HG03095 (cell line): ENCODE measurements around the gene GCK.
"Not testable (repeated sequence)": the region's sequence is repeated elsewhere in the genome, so short reads cannot be mapped to it uniquely, and the experiment has no call there.

Source experiments
- ATAC-seq: cut with Tn5 transposase; IDR thresholded peaks from one replicate; pipeline ENCODE4 v1.9.1; 2021; ENCODE audit warnings: moderate library complexity; ENCODE audit not compliant: unreplicated experiment

The GCK gene

GRCh38 chr7:44210107-44210506, 20.9 kb upstream of the GCK start:
- no peak for ATAC-seq

- no peak for ATAC-seq
These were observed 18.8 kb upstream of the GCK start for GRCh38 chr7:44208085-44208484.

- no peak for ATAC-seq
These were observed 16.8 kb upstream of the GCK start for GRCh38 chr7:44206008-44206407.

- ATAC-seq: no peak
These were observed 12.6 kb upstream of the GCK start for GRCh38 chr7:44201813-44202212.

- ATAC-seq: peak; percentile 99
These were observed 11.6 kb upstream of the GCK start, which contains the start of gene YKT6 for GRCh38 chr7:44200699-44201461. Gene YKT6, plus strand, starts transcription at chr7:44200978. Its CDS starts 158 bp downstream, at chr7:44201136.

- ATAC-seq: not testable (repeated sequence)
These were observed 10.9 kb upstream of the GCK start for GRCh38 chr7:44200163-44200562.

GRCh38 chr7:44197474-44197873, 8.2 kb upstream of the GCK start:
- no peak for ATAC-seq

GRCh38 chr7:44196450-44196872, 7.2 kb upstream of the GCK start:
- no peak for ATAC-seq

GRCh38 chr7:44195889-44196288, 6.7 kb upstream of the GCK start:
- ATAC-seq: no peak

- ATAC-seq: no peak
These were observed 5.4 kb upstream of the GCK start for GRCh38 chr7:44194562-44195145.

GRCh38 chr7:44194069-44194468, 4.8 kb upstream of the GCK start:
- no peak for ATAC-seq

GRCh38 chr7:44193011-44193802, 4.0 kb upstream of the GCK start:
- ATAC-seq: no peak

GRCh38 chr7:44191171-44191570, 1.9 kb upstream of the GCK start:
- ATAC-seq: no peak

GRCh38 chr7:44189993-44190872, 994 bp upstream of the GCK start:
- ATAC-seq: no peak

- ATAC-seq: no peak
These were observed 586 bp downstream of the GCK start for GRCh38 chr7:44188480-44189225.

- ATAC-seq: no peak
These were observed 1.4 kb downstream of the GCK start for GRCh38 chr7:44187636-44188416.

- no peak for ATAC-seq
These were observed 2.5 kb downstream of the GCK start for GRCh38 chr7:44186736-44187135.

- no peak for ATAC-seq
These were observed 3.5 kb downstream of the GCK start for GRCh38 chr7:44185729-44186128.

- ATAC-seq: no peak
These were observed 4.3 kb downstream of the GCK start for GRCh38 chr7:44184873-44185446.
